HepG2 (cell line): Measurements from ENCODE around the gene LYZ. TPM values are rescaled to one million over a fixed set of nuclear protein-coding genes. Genes with fewer than 3 reads are reported as not detected.
A peak's percentile ranks its signal among the peaks of the same experiment; 100 is the strongest.

ENCODE experiments used
- ELK4 ChIP-seq: sonication (generic); formaldehyde crosslinking; IDR thresholded peaks from 2 replicates; pipeline ENCODE4 v1.9.0; 2021; ENCODE audit warnings: missing genetic modification reagents, borderline replicate concordance
- HOXA5 ChIP-seq: sonication (generic); formaldehyde crosslinking; IDR thresholded peaks from 2 replicates; pipeline ENCODE4 v1.4.0; 2020; ENCODE audit warnings: missing genetic modification reagents
- JUN ChIP-seq: sonication (generic); formaldehyde crosslinking; IDR thresholded peaks from 2 replicates; pipeline ENCODE4 v1.4.0; 2020; ENCODE audit warnings: mild to moderate bottlenecking, missing genetic modification reagents
- KLF15 ChIP-seq: sonication (generic); formaldehyde crosslinking; IDR thresholded peaks from 2 replicates; pipeline ENCODE4 v1.8.1; 2023; ENCODE audit warnings: borderline replicate concordance, mild to moderate bottlenecking, inconsistent platforms, missing genetic modification reagents, mixed read lengths
- KMT2B ChIP-seq: IDR thresholded peaks from 2 replicates; pipeline ENCODE4 v1.6.1; 2016; ENCODE audit warnings: missing genetic modification reagents, missing compliant biosample characterization
- POLR2A ChIP-seq, 2 experiments: IDR thresholded peaks; 2 replicates each; pipeline ENCODE4 v1.6.1; 2011; ENCODE audit warnings: low read depth in 2 of 2, low read length in 2 of 2, mild to moderate bottlenecking in 1 of 2, moderate library complexity in 1 of 2; ENCODE audit not compliant: insufficient read depth in 1 of 2
- RAD21 ChIP-seq: fragments of 450-650 bp; formaldehyde crosslinking; IDR thresholded peaks from 2 replicates; pipeline ENCODE4 v1.5.0; 2020; ENCODE audit warnings: mild to moderate bottlenecking
- REXO4 ChIP-seq: sonication (generic); formaldehyde crosslinking; IDR thresholded peaks from 2 replicates; pipeline ENCODE4 v1.8.0; 2022; ENCODE audit warnings: missing genetic modification reagents, mild to moderate bottlenecking, borderline replicate concordance
- SMARCE1 ChIP-seq: fragments of 450-650 bp; IDR thresholded peaks from 2 replicates; pipeline ENCODE4 v1.6.1; 2017; ENCODE audit warnings: borderline replicate concordance
- SMC3 ChIP-seq: IDR thresholded peaks from 2 replicates; pipeline ENCODE4 v1.6.1; 2011; ENCODE audit warnings: low read length, improper control_type of control experiment
- SP2 ChIP-seq: sonication (generic); formaldehyde crosslinking; IDR thresholded peaks from 2 replicates; pipeline ENCODE4 v1.5.1; 2020; ENCODE audit warnings: mild to moderate bottlenecking, missing genetic modification reagents
- SRSF4 ChIP-seq: fragments of 200-400 bp; formaldehyde crosslinking; IDR thresholded peaks from one replicate; pipeline ENCODE4 v1.6.1; 2018; ENCODE audit warnings: mild to moderate bottlenecking, low read depth, low read length, moderate library complexity; ENCODE audit not compliant: poor library complexity, severe bottlenecking
- ZBTB1 ChIP-seq: sonication (generic); formaldehyde crosslinking; IDR thresholded peaks from 2 replicates; pipeline ENCODE4 v1.4.0; 2020; ENCODE audit warnings: missing genetic modification reagents, borderline replicate concordance
- ZBTB10 ChIP-seq: sonication (generic); formaldehyde crosslinking; IDR thresholded peaks from 2 replicates; pipeline ENCODE4 v1.4.0; 2020; ENCODE audit warnings: missing genetic modification reagents, borderline replicate concordance
- ZBTB3 ChIP-seq: sonication (generic); formaldehyde crosslinking; IDR thresholded peaks from 2 replicates; pipeline ENCODE4 v1.4.0; 2020; ENCODE audit warnings: low read depth, mild to moderate bottlenecking, moderate library complexity, missing genetic modification reagents, borderline replicate concordance
- ZMYM2 ChIP-seq: sonication (generic); formaldehyde crosslinking; IDR thresholded peaks from 2 replicates; pipeline ENCODE4 v1.8.0; 2022; ENCODE audit warnings: mild to moderate bottlenecking, missing genetic modification reagents
- ZNF230 ChIP-seq: sonication (generic); formaldehyde crosslinking; IDR thresholded peaks from 2 replicates; pipeline ENCODE4 v1.4.0; 2020; ENCODE audit warnings: mild to moderate bottlenecking, missing genetic modification reagents
- ZNF451 ChIP-seq: sonication (generic); formaldehyde crosslinking; IDR thresholded peaks from 2 replicates; pipeline ENCODE4 v1.5.0; 2020; ENCODE audit warnings: mild to moderate bottlenecking, missing genetic modification reagents
- ZNF576 ChIP-seq: sonication (generic); formaldehyde crosslinking; IDR thresholded peaks from 2 replicates; pipeline ENCODE4 v1.4.0; 2020; ENCODE audit warnings: mild to moderate bottlenecking, missing genetic modification reagents
- ZNF629 ChIP-seq: sonication (generic); formaldehyde crosslinking; conservative IDR thresholded peaks from 2 replicates; pipeline ENCODE4 v1.5.0; 2020; ENCODE audit warnings: missing genetic modification reagents
- polyA plus RNA-seq, 8 experiments: library from polyadenylated mRNA; depleted of rRNA in 3 of 8; stranded (reverse) in 7 of 8; unstranded in 1 of 8; fragments of >200 nt; fragmentation: Illumina TruSeq in 4 of 8; extraction: Trizol in 4 of 8; gene quantifications; 2 replicates each; pipeline versions ENCODE4 v1.2.1 to v1.2.3, GENCODE V29; 2011 to 2016; ENCODE audit warnings: low read depth in 4 of 8, missing spikeins in 1 of 8, mixed read lengths in 1 of 8; ENCODE audit not compliant: insufficient read depth in 1 of 8
- total RNA-seq, 5 experiments: library from RNA; depleted of rRNA; stranded (reverse); fragments of >200 nt; fragmentation: Illumina TruSeq; extraction: Trizol; gene quantifications; 2 replicates each; pipeline ENCODE4 v1.2.3, GENCODE V29; 2016; ENCODE audit warnings: low read depth in 1 of 5

Gene LYZ
- total and polyA plus RNA-seq, 2 of the 13 experiments (the other 11 are each of a cell fraction or from before 2014, with no cell fraction given): 1,788 to 2,054 TPM

- TF ChIP-seq ELK4 (CRISPR knock-in tag): no peak
- no peak for TF ChIP-seq KLF15 (CRISPR knock-in tag)
- no peak for TF ChIP-seq SP2 (CRISPR knock-in tag)
- no peak for TF ChIP-seq SRSF4
- TF ChIP-seq ZNF576 (CRISPR knock-in tag): no peak
- TF ChIP-seq SMARCE1: no peak
- no peak for TF ChIP-seq HOXA5
- no peak for TF ChIP-seq JUN (CRISPR knock-in tag)
- no peak for TF ChIP-seq ZNF629 (CRISPR knock-in tag)
- no peak for TF ChIP-seq ZNF230 (CRISPR knock-in tag)
- no peak for TF ChIP-seq ZBTB10 (CRISPR knock-in tag)
- no peak for TF ChIP-seq ZMYM2 (CRISPR knock-in tag)
- no peak for TF ChIP-seq ZBTB1 (CRISPR knock-in tag)
- peak; percentile 47; the same call in 1 of the 2 replicates for TF ChIP-seq SMC3
- TF ChIP-seq ZBTB3 (CRISPR knock-in tag): no peak
- no peak for TF ChIP-seq POLR2A (IDR thresholded peaks at IDR 0.05; ENCODE audit: insufficient read depth in 1 of 2, low read depth in 2 of 2, low read length in 2 of 2)
- no peak for TF ChIP-seq KMT2B (CRISPR knock-in tag)
- TF ChIP-seq REXO4: no peak
- TF ChIP-seq RAD21 (CRISPR knock-in tag): 0 out of 2 replicates have a peak, but pooled peaks have one; percentile 27
- TF ChIP-seq ZNF451 (CRISPR knock-in tag): no peak
Observed at GRCh38 chr12:69388371-69388770, 40.2 kb downstream of the LYZ start (continued).
